AG04450 (cell line): ENCODE data around the gene PANX3. TPM values are rescaled to one million over a fixed set of nuclear protein-coding genes. Genes with fewer than 3 reads are reported as not detected.

Experiments used
- CTCF ChIA-PET: fragments of 300-600, 350-600 bp; formaldehyde crosslinking; extraction: SDS; loops from one replicate; lab custom pipeline; 2022; ENCODE audit warnings: antibody characterized with exemption, inconsistent platforms; lab: Charles Lee
- POLR2A ChIA-PET: fragments of 350-600 bp; formaldehyde crosslinking; extraction: SDS; loops from one replicate; lab custom pipeline; 2021; ENCODE audit warnings: antibody characterized with exemption, inconsistent platforms; lab: Yijun Ruan, JAX
- DNase-seq: peaks from one replicate; pipeline ENCODE4 v3.0.0-alpha.2; 2011; ENCODE audit warnings: low read depth, low spot score
- H3K27ac ChIP-seq: one replicate; pipeline ENCODE4 v1.5.1; 2012; ENCODE audit warnings: low read depth, low read length, control low read depth
- H3K27me3 ChIP-seq: one replicate; pipeline ENCODE4 v1.6.0; 2012; ENCODE audit warnings: low read length; ENCODE audit not compliant: control insufficient read depth, insufficient read depth
- H3K4me3 ChIP-seq: 2 replicates; pipeline ENCODE4 v1.5.1; 2011; ENCODE audit warnings: mild to moderate bottlenecking, low read depth, low read length, control low read depth
- H3K9me3 ChIP-seq: 2 replicates; pipeline ENCODE4 v1.5.1; 2012; ENCODE audit warnings: low read length; ENCODE audit not compliant: control insufficient read depth, insufficient read depth
- polyA plus RNA-seq: library from polyadenylated mRNA; depleted of rRNA; stranded (reverse); fragments of >200 nt; gene quantifications from 2 replicates; pipeline ENCODE4 v1.2.3, GENCODE V29; 2011; rRNA removed
- small RNA-seq: library from RNA; depleted of rRNA; stranded (forward); fragments of <200 nt; gene quantifications from one replicate; pipeline ENCODE3, GENCODE V24; 2012; ENCODE audit warnings: low read depth; ENCODE audit not compliant: insufficient read length
- TF ChIP-seq, protein P1 (sequence below): IDR thresholded peaks from 2 replicates; pipeline ENCODE4 v1.5.1; 2011; ENCODE audit warnings: low read depth, low read length, control low read depth, inconsistent platforms

Gene PANX3
- polyA plus RNA-seq, 1 experiment, result not detected

DNA sequence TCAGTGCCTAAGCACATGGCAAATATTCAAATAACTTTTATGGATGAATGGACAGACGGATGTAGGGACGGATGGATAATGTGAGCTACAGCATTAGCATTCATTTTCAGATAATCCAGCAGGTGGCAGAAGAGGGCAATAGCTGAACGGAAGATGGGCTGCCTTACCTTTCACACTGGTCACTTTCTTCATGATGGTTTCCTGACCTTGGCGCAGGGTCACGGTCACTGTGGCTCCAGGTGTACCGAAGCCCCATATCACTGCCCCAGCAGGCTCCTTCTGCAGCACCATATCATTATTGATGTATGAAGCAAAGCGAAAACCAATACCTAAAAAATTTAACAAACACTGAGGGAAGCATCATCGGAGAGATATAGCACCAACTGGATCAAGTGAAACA is 58.0 kb downstream of the PANX3 start:
- Histone ChIP-seq H3K9me3 (no peaks in the 10 kb centered on the region), H3K27ac (no peak overlapping the region), H3K4me3 (no peak overlapping the region), H3K27me3 (no peaks in the 10 kb centered on the region)
- CTCF ChIA-PET, result interaction anchor here (0.8 to 8.7 kb wide), 38 partner anchors 8 to 473 kb away, joined by 3 to 164 read pairs (median 6); partner anchors contain the start of genes ESAM, MSANTD2, NRGN and ROBO3
- TF ChIP-seq, protein P1, sequence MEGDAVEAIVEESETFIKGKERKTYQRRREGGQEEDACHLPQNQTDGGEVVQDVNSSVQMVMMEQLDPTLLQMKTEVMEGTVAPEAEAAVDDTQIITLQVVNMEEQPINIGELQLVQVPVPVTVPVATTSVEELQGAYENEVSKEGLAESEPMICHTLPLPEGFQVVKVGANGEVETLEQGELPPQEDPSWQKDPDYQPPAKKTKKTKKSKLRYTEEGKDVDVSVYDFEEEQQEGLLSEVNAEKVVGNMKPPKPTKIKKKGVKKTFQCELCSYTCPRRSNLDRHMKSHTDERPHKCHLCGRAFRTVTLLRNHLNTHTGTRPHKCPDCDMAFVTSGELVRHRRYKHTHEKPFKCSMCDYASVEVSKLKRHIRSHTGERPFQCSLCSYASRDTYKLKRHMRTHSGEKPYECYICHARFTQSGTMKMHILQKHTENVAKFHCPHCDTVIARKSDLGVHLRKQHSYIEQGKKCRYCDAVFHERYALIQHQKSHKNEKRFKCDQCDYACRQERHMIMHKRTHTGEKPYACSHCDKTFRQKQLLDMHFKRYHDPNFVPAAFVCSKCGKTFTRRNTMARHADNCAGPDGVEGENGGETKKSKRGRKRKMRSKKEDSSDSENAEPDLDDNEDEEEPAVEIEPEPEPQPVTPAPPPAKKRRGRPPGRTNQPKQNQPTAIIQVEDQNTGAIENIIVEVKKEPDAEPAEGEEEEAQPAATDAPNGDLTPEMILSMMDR, result peak; percentile 77
- no peak for DNase-seq
- POLR2A ChIA-PET, result interaction anchor here (1.0 kb wide), 1 partner anchor 168 kb away, joined by 4 read pairs; no protein-coding TSS in a partner anchor

Small RNA genes lying within 50 kb of the gene (small RNA-seq; reads per million reads assigned to genes)
- not detected for gene RNA5SP352

Other genes with a start within 250 kb of the PANX3 start
- gene OR8B2, start 226.9 kb upstream of the PANX3 start, polyA plus RNA-seq, result not detected in 2 replicates
- not detected in 2 replicates for gene OR8B3, start 212.4 kb upstream of the PANX3 start, polyA plus RNA-seq
- not detected in 2 replicates for gene OR8B4, start 186.6 kb upstream of the PANX3 start, polyA plus RNA-seq
- gene OR8B8, start 165.7 kb upstream of the PANX3 start, polyA plus RNA-seq, result not detected in 2 replicates
- not detected in 2 replicates for gene OR8B12, start 67.8 kb upstream of the PANX3 start, polyA plus RNA-seq
- not detected in 2 replicates for gene OR8A1, start 41.4 kb upstream of the PANX3 start, polyA plus RNA-seq
- gene TBRG1, start 11.4 kb downstream of the PANX3 start, polyA plus RNA-seq, result 30.9 and 31.4 TPM in 2 replicates
- gene SIAE, start 62.3 kb downstream of the PANX3 start, polyA plus RNA-seq, result 33.5 and 37.9 TPM in 2 replicates
- 6.5 and 8.4 TPM in 2 replicates for gene SPA17, start 62.5 kb downstream of the PANX3 start, polyA plus RNA-seq
- gene NRGN, start 128.5 kb downstream of the PANX3 start, polyA plus RNA-seq, result 3.4 and 4.1 TPM in 2 replicates
- gene VSIG2, start 140.8 kb downstream of the PANX3 start, polyA plus RNA-seq, result not detected in 2 replicates
- 0.06 and 0.10 TPM in 2 replicates for gene ESAM, start 150.9 kb downstream of the PANX3 start, polyA plus RNA-seq
- 7.6 and 9.8 TPM in 2 replicates for gene MSANTD2, start 189.0 kb downstream of the PANX3 start, polyA plus RNA-seq